HL-60 (cell line): Measurements from ENCODE around the gene KRTAP4-7.
"Not testable (repeated sequence)": the region's sequence is repeated elsewhere in the genome, so short reads cannot be mapped to it uniquely, and the experiment has no call there.

Experiments
- POLR2AphosphoS5 ChIP-seq: IDR thresholded peaks from 2 replicates; pipeline ENCODE4 v1.6.1; 2012; ENCODE audit warnings: low read depth
- TF ChIP-seq, protein P1 (sequence below): IDR thresholded peaks from one replicate; pipeline ENCODE4 v1.5.1; 2011; ENCODE audit warnings: low read length, control low read depth, inconsistent platforms; ENCODE audit not compliant: insufficient read depth
- TF ChIP-seq, protein P2 (sequence below): IDR thresholded peaks from 2 replicates; pipeline ENCODE4 v1.6.1; 2012; ENCODE audit warnings: low read depth; ENCODE audit not compliant: insufficient replicate concordance

DNA sequence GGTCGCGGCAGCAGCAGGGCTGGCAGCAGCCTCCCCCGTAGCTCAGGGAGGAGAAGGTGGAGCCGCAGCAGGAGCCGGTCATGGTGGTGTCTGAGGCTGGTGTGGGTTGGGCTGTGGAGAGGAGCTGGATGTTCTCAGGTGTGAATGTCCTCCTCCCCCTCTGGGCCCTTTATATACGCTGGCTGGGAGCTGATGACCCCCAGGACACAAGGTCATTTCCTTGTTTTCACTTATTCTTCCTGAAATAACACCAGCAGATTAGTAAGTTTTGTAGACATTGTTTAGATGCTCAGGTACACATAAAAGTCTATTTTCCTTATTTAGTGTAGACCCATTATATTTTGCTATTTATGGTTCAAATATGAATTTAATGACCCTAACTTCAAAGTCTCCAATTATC lies 28.8 kb upstream of the KRTAP4-7 start, which contains the start of gene KRTAP2-2:
- TF ChIP-seq, protein P1, sequence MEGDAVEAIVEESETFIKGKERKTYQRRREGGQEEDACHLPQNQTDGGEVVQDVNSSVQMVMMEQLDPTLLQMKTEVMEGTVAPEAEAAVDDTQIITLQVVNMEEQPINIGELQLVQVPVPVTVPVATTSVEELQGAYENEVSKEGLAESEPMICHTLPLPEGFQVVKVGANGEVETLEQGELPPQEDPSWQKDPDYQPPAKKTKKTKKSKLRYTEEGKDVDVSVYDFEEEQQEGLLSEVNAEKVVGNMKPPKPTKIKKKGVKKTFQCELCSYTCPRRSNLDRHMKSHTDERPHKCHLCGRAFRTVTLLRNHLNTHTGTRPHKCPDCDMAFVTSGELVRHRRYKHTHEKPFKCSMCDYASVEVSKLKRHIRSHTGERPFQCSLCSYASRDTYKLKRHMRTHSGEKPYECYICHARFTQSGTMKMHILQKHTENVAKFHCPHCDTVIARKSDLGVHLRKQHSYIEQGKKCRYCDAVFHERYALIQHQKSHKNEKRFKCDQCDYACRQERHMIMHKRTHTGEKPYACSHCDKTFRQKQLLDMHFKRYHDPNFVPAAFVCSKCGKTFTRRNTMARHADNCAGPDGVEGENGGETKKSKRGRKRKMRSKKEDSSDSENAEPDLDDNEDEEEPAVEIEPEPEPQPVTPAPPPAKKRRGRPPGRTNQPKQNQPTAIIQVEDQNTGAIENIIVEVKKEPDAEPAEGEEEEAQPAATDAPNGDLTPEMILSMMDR, result not testable (repeated sequence)
- TF ChIP-seq POLR2AphosphoS5, result not testable (repeated sequence)
- TF ChIP-seq, protein P2, sequence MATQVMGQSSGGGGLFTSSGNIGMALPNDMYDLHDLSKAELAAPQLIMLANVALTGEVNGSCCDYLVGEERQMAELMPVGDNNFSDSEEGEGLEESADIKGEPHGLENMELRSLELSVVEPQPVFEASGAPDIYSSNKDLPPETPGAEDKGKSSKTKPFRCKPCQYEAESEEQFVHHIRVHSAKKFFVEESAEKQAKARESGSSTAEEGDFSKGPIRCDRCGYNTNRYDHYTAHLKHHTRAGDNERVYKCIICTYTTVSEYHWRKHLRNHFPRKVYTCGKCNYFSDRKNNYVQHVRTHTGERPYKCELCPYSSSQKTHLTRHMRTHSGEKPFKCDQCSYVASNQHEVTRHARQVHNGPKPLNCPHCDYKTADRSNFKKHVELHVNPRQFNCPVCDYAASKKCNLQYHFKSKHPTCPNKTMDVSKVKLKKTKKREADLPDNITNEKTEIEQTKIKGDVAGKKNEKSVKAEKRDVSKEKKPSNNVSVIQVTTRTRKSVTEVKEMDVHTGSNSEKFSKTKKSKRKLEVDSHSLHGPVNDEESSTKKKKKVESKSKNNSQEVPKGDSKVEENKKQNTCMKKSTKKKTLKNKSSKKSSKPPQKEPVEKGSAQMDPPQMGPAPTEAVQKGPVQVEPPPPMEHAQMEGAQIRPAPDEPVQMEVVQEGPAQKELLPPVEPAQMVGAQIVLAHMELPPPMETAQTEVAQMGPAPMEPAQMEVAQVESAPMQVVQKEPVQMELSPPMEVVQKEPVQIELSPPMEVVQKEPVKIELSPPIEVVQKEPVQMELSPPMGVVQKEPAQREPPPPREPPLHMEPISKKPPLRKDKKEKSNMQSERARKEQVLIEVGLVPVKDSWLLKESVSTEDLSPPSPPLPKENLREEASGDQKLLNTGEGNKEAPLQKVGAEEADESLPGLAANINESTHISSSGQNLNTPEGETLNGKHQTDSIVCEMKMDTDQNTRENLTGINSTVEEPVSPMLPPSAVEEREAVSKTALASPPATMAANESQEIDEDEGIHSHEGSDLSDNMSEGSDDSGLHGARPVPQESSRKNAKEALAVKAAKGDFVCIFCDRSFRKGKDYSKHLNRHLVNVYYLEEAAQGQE, result not testable (repeated sequence)
